ENCODE measurements around the gene PSMA8.
A peak's percentile ranks its signal among the peaks of the same experiment; 100 is the strongest.

Gene PSMA8

DNA sequence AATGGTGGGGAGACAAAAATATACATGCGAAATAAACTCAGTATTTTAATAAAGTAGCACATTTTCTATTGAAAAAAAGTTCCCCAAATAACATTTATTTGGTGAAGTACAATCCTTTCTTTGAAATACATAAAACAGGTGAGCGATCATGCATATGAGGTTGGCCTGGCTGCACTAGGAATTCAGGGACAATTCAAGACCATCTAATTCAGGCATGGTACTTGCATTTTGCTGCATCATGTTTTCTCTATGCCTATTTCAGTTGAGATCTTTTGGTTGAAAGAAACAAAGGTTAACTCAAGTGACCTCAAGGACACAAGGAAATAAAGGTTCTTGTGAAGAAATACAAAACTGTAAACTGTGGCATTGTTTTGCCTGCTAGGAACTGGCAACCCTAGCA, 72.8 kb downstream of the PSMA8 start:
- TF ChIP-seq, protein P1, sequence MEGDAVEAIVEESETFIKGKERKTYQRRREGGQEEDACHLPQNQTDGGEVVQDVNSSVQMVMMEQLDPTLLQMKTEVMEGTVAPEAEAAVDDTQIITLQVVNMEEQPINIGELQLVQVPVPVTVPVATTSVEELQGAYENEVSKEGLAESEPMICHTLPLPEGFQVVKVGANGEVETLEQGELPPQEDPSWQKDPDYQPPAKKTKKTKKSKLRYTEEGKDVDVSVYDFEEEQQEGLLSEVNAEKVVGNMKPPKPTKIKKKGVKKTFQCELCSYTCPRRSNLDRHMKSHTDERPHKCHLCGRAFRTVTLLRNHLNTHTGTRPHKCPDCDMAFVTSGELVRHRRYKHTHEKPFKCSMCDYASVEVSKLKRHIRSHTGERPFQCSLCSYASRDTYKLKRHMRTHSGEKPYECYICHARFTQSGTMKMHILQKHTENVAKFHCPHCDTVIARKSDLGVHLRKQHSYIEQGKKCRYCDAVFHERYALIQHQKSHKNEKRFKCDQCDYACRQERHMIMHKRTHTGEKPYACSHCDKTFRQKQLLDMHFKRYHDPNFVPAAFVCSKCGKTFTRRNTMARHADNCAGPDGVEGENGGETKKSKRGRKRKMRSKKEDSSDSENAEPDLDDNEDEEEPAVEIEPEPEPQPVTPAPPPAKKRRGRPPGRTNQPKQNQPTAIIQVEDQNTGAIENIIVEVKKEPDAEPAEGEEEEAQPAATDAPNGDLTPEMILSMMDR (conservative IDR thresholded peaks at IDR 0.05) = no peak
- H3K27ac ChIP-seq = no peak overlapping the region

DNA sequence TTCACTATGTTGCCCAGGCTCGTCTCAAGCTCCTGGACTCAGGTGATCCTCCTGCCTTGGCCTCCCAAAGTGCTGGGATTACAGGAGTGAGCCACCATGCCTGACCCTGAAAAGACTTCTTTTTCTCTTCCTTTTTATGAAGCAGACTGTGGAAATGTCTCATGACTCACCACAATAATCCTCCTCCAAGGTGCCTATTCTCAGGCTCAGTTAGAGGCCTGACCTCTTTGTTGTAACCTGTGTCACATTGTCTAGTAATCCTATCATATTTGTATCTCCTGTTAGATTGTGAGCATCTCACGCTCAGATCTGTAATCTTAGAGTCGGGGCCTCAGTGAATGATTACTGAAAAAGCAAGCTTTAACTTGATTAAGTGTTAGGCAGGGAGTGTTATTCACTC, 74.3 kb downstream of the PSMA8 start:
- H3K27ac ChIP-seq = no peak overlapping the region
- TF ChIP-seq, protein P1 (conservative IDR thresholded peaks at IDR 0.05) = no peak

DNA sequence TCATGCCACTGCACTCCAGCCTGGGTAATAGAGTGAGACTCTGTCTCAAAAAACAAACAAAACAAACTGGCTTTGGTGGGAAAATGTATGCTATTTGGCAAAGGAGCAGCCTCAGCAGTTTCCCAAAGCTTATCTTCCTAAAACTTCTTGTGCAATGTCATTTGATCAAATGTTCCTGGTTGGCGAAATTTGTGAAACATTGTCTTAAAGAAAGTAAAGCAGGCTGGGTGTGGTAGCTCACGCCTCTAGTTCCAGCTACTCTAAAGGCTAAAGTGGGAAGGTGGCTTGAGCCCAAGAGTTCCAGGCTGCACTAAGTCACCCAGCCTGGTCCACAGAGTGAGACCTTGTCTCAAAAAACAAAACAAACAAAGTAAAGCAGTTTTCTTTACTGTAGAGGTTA, 75.3 kb downstream of the PSMA8 start:
- TF ChIP-seq, protein P1 (conservative IDR thresholded peaks at IDR 0.05) = no peak

DNA sequence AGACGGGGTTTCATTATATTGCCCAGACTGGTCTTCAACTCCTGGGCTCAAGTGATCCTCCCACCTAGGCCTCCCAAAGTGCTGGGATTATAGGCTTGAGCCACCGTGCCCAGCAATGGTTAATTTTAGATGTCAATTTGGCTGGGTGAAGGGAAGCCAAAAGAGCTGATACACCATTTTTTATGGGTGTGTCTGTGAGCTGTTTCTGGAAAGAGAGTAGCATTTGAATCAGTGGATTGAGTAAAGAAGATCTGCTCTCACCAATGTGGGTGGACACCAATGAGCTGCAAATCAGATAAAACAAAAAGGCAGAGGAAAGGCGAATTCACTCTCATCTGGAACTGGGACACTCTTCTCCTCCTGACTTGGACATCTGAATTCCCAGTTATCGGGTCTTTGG, 76.5 kb downstream of the PSMA8 start:
- TF ChIP-seq, protein P1 (conservative IDR thresholded peaks at IDR 0.05) = no peak
- H3K27ac ChIP-seq = no peak overlapping the region

More for the DNA sequence above, 75.3 kb downstream of the PSMA8 start:
- H3K27ac ChIP-seq = no peak overlapping the region

DNA sequence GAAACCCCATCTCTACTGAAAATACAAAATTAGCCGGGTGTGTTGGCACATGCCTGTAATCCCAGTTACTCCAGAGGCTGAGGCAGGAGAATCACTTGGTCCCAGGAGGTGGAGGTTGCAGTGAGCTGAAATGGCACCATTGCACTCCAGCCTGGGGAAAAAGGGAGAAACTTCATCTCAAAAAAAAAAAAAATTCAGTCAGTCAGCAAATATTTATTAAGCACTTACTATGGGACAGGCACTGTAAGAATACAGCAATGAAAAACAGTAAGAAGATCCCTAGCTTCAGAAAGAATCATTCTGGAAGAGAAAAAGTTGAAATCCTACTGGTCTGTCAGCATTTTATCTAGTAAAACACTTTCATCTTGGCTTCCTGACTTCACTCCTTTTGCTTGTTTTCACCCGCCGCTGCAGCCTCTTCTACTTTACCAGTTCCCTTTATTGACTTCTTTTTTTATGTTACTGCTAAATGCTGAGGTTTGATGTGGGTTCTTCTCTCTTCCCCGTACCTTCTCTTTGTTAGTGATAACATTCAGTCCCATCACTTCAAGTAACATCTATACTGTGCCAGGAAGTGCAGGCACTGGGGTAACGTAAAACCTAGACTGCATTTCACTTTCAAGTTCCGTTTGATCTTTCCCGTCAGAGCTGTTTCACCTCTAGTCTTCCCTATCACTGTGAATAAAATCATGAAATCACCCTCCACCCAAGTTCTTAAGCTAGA, 81.7 kb downstream of the PSMA8 start:
- TF ChIP-seq, protein P1 (conservative IDR thresholded peaks at IDR 0.05) = no peak
- H3K27ac ChIP-seq = no peak overlapping the region

DNA sequence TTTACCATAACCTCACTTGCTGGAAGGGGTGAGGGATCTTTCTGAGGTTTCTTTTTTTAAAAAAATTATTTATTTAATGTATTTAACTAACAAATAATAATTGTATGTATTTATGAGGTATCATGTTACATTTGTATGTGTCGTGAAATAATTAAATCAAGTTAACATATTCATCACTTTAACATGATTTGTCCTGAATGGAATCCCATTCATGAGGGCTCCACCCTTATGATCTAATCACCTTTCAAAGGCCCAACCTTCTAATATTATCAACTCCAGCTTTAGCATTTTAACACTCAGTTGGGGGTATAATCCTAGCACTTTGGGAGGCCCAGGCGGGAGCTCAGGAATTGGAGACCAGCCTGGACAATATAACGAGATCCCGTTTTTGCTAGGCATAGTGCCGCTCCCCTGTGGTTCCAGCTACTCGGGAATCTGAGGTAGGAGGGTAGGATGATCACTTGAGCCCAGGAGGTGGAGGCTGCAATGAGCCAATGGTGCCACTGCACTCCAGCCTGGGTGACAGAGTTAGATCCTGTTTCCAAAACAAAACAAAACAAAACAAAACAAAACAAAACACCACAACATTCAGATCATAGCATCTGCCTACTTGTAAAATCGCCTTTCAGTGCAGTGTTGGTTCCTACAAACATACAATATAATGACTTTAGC, 91.5 kb downstream of the PSMA8 start:
- TF ChIP-seq, protein P1 (conservative IDR thresholded peaks at IDR 0.05) = no peak
- peak overlapping the region; percentile 82 for H3K27ac ChIP-seq

DNA sequence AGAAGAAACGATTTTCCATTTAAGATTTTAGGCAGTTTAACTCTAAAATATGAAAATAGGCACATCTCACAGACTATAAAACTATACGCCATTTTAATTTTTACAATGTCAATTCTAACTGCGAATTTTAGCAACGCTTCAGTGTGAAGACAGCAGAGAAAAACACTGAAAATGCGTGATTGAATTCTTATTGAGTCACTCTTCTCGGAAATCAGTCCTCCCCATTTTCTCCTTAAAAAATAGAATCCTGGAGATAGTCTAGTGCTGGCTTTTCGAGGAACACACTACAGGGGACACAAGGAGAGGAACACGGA, 92.2 kb downstream of the PSMA8 start:
- H3K27ac ChIP-seq = peak overlapping the region; percentile 82
- TF ChIP-seq, protein P1 (conservative IDR thresholded peaks at IDR 0.05) = no peak
